HG03159 (cell line): ENCODE results near the gene TMEM255A.
"Not testable (repeated sequence)": the region's sequence is repeated elsewhere in the genome, so short reads cannot be mapped to it uniquely, and the experiment has no call there.

Experiments used
- ATAC-seq: cut with Tn5 transposase; IDR thresholded peaks from one replicate; pipeline ENCODE4 v1.9.1; 2021; ENCODE audit warnings: mild to moderate bottlenecking, moderate library complexity; ENCODE audit not compliant: unreplicated experiment

Gene TMEM255A

GRCh38 chrX:120310861-120311726, at the start of gene TMEM255A:
Gene TMEM255A (minus strand): TSS chrX:120311461. CDS start chrX:120311309, 152 bp downstream.
- no peak for ATAC-seq

- no peak for ATAC-seq
These were observed 47.6 kb upstream of the TMEM255A start for GRCh38 chrX:120358737-120359456.

- ATAC-seq, result no peak
These were observed 45.9 kb upstream of the TMEM255A start for GRCh38 chrX:120357186-120357585.

DNA sequence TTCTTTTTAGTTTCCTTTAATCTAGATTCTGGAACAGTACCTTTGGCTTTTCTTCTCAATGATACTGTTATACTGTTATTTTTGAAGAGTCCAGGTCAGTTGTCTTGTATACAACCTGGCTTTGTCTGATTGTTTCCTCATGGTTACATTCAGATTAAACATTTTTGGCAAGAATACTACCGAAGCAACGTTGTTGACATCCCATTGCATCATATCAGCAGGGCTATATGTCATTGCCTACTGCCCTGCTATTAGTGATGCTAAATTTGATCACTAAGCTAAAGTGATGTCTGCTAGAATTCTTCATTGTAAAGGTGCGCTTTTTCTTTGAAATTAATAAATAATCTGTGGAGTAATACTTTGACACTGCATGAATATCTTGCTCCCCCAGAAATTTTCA, 44.8 kb upstream of the TMEM255A start:
- ATAC-seq, result no peak

DNA sequence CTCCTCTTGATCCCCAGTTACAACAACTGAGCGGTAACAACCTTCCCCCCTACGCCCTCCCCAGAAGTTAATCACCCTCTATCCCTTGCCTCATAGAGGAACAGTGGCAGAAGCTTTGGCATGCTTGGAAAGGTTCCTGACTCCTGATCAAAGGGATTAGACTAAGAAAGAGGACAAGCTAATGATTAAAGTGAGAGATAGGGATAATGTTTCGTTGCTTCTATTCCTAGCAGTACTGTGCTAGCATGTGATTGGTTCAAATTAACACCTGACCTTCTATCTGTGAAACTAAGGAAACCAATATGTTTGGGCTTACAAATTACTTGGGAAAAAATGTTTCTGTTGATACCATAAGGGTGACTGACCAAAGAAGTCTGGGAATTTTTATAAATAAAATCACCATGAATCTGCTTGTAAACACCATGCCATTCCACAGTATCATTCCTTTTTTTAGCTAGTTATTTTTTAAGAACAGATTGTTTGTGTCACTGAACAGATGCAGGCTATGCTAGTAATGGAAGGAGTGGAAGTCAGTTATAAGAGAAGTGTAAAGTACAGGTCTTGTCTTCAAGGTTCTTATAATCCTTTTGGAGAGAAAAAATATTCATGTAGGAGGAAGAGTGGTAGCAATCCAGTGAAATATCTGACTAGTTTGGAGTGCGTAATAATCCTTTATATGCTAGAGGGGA, 39.3 kb upstream of the TMEM255A start:
- ATAC-seq, result no peak

DNA sequence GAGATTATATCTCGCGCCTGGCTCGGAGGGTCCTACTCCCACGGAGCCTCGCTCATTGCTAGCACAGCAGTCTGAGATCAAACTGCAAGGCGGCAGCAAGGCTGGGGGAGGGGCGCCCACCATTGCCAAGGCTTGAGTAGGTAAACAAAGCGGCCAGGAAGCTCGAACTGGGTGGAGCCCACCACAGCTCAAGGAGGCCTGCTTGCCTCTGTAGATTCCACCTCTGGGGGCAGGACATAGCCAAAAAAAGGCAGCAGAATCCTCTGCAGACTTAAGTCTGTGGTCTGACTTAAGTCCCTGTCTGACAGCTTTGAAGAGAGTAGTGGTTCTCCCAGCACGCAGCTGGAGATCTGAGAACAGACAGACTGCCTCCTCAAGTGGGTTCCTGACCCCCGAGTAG, 33.3 kb upstream of the TMEM255A start:
- not testable (repeated sequence) for ATAC-seq

DNA sequence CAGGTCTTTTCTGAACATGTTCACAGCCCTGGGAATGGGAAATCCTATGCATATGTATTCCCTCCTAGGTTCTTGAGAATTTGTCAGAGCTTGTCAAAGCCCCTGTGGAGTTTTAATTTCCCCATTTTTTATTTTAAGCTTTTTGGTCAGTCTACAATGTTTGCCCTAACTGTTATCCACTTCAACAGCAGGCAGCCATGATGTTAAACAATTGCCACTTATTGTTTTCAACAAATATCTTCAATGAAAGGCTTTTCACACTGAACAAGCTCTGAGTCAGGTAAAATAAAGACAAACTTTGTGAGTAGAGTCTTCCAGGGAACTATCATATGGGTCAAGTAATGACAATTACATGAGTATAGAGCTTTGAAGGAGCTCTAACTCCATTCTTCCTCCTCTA, 25.6 kb upstream of the TMEM255A start:
- ATAC-seq, result no peak

GRCh38 chrX:120335289-120335688, 24.0 kb upstream of the TMEM255A start:
- no peak for ATAC-seq

- no peak for ATAC-seq
These were observed 23.3 kb upstream of the TMEM255A start for GRCh38 chrX:120334603-120335002.

DNA sequence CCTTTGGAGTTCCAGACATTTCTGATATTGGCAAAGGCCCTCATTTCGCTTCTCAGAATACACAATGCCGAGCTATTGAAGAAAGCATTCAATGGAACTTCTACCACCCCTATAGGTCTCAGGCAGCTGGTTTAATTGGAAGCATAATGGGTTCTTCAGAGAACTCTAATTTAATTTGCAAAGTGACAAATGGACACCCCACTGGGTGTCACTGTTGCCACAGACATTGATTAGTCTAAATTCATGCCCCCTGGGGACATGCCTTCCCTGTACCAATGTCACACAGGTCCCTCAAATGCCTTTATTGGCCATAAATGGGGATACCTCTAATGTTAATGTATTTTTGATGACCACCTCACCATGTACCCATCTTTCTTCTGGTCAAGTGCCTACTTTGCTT, 22.9 kb upstream of the TMEM255A start:
- no peak for ATAC-seq

- ATAC-seq, result no peak
These were observed 21.1 kb upstream of the TMEM255A start for GRCh38 chrX:120332394-120332793.

GRCh38 chrX:120331116-120331515, 19.9 kb upstream of the TMEM255A start:
- ATAC-seq, result no peak

DNA sequence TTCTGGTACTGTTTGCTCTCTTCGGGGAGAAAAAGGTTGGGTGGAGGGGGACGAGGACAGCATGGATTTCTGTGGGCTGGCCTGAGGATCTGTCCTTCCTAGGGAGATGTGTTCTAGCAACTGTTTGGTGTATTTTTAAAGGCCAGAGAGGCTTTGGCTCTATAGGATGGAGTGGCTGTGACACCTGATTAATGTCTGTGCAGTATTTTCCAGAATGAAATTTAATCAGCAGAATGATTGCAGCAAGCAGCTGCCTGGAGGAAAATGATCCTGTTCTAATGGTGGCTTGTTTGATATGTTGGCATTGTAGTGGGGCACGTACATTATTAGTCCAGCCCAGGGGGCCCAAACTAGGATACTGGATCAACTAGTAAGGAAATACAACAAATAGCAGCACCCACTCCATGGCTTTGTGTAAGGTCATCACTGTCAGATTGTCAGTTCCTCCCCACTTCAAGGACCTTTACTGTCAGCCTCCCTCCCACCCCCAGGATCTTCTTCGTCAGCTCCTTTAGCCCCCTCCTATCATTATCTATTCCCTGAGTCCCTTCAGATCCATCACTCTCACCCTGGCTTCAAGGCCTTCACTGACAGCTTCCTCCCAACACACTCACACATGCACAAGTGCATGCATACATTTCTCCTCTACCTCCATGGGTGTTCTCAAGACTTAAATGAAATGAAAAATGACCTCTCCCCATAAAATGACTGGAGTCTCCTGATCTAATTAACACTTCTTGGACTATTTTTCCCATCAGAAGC, 10.4 kb upstream of the TMEM255A start:
- ATAC-seq, result no peak

DNA sequence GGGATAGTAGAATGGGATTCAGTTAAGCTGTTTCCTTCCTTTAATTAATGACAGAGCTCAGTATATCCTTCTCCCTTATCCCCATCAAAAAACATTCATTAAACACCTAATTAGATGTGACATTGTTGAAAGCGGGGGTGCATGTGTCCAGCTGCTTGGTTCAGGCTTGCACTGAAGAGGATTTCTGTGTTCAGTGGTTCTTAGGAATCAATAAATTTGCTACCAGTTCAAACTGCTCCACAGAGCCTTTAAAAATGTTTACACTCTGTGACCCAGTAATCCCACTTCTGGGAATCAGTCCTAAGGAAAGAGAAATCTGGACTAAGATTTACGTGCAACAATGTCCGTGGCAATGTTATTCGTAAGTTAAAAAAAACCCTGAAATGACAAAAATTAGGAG, 7.2 kb upstream of the TMEM255A start:
- ATAC-seq, result no peak

DNA sequence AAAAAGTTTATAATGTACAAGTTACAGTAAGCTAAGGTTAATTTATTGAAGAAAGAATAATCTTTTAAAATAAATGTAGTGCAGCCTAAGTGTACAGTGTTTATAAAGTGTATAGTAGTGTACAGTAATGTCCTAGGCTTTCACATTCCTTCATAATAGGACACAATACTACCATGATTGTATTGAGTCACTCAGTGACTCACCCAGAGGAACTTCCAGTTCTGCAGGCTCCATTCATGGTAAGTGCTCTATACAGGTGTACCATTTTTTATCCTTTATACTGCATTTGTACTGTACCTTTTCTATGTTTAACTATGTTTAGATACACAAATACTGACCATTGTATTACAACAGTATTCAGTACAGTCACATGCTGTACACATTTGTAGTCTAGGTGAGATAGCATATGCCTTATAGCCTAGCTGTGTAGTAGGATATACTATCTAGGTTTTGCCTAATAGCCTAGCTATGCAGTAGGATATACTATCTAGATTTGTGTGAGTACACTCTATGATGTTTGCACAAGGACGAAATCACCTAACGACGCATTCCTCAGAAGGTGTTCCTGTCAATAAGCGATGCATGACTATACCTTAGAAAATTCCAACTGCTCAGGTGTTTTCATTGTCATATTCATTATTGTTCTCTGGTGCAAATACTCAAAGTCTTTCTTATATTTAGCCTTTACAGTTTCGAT, 5.5 kb upstream of the TMEM255A start:
- no peak for ATAC-seq

DNA sequence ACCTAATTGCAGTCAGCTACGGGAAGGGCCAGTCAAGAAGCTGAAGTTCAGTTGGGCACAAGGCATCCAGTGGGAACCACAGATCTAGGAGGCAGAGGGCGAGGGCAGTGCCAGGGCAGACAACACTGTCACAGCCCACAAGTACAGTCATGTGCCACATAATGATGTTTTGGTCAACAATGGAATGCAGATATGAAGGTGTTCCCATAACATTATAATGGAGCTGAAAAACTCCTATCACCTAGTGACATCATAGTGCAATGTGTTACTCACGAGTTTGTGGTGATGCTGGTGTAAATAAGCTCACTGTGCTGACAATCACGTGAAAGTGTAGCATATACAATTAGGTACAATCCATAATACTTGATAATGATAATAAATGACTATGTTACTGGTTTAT, 4.5 kb upstream of the TMEM255A start:
- ATAC-seq, result no peak

DNA sequence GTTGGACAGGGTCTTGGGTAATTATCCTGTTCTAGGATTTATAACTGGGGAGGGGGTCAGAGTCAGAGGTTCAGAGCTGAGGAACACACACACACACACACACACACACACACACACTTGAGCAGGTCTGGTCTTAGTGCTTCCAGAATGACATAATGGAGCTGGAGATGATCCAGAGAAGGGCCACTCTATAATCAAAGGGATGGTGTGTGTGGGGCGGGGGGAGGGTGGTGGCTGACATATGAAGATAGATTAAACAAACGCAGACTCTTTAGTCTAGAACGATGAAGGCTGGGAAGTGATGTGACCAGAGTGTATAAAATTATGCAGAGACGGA, 434 bp upstream of the TMEM255A start:
- no peak for ATAC-seq

GRCh38 chrX:120309873-120310705, 1.2 kb downstream of the TMEM255A start:
- no peak for ATAC-seq
